Measurements from ENCODE around the gene COPS8. TPM values are rescaled to one million over a fixed set of nuclear protein-coding genes. Genes with fewer than 3 reads are reported as not detected.
A peak's percentile ranks its signal among the peaks of the same experiment; 100 is the strongest.

COPS8 gene
- total RNA-seq, 3 donors from 2014 or later = 88.8 to 205 (median 103) TPM

DNA sequence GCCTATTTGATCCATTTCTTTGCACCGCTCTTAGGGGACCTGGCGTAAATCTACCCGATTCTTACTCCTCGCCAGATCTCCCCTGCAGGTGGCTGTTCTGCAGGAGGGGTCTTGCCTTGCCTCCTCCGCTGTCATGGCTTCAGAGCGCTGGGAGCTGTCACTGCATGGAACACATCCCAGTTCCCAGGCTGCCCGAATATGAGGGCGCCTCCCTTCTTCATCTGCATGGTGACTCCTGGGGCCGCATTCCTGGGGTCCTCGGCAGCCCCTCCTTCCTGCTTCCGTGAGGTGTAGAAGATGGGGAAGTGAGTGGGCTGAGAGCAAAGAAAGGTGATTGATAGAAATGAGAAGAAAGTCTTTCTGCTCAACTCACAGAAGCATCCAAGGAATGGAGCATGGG is 27.3 kb upstream of the COPS8 start:
- TF ChIP-seq, protein P1, sequence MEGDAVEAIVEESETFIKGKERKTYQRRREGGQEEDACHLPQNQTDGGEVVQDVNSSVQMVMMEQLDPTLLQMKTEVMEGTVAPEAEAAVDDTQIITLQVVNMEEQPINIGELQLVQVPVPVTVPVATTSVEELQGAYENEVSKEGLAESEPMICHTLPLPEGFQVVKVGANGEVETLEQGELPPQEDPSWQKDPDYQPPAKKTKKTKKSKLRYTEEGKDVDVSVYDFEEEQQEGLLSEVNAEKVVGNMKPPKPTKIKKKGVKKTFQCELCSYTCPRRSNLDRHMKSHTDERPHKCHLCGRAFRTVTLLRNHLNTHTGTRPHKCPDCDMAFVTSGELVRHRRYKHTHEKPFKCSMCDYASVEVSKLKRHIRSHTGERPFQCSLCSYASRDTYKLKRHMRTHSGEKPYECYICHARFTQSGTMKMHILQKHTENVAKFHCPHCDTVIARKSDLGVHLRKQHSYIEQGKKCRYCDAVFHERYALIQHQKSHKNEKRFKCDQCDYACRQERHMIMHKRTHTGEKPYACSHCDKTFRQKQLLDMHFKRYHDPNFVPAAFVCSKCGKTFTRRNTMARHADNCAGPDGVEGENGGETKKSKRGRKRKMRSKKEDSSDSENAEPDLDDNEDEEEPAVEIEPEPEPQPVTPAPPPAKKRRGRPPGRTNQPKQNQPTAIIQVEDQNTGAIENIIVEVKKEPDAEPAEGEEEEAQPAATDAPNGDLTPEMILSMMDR (IDR thresholded peaks at IDR 0.05) = no peak
- TF ChIP-seq POLR2A (IDR thresholded peaks at IDR 0.05) = no peak
- TF ChIP-seq POLR2AphosphoS5 (IDR thresholded peaks at IDR 0.05) = no peak
- H3K9me3 ChIP-seq = no peaks in the 10 kb centered on the region
- H3K36me3 ChIP-seq = no peaks in the 10 kb centered on the region
- H3K4me3 ChIP-seq = no peak overlapping the region
- H3K4me1 ChIP-seq = peaks cover 0 to 9% of the 10 kb centered on the region in 2 donors
- H3K27ac ChIP-seq = no peak overlapping the region
- H3K27me3 ChIP-seq = no peaks in the 10 kb centered on the region
- DNase-seq (ENCODE audit: low spot score in 2 of 2) = no peak
- intact Hi-C loops (cut with DNase I; ENCODE audit: low total_unique reads) = no loop called here

DNA sequence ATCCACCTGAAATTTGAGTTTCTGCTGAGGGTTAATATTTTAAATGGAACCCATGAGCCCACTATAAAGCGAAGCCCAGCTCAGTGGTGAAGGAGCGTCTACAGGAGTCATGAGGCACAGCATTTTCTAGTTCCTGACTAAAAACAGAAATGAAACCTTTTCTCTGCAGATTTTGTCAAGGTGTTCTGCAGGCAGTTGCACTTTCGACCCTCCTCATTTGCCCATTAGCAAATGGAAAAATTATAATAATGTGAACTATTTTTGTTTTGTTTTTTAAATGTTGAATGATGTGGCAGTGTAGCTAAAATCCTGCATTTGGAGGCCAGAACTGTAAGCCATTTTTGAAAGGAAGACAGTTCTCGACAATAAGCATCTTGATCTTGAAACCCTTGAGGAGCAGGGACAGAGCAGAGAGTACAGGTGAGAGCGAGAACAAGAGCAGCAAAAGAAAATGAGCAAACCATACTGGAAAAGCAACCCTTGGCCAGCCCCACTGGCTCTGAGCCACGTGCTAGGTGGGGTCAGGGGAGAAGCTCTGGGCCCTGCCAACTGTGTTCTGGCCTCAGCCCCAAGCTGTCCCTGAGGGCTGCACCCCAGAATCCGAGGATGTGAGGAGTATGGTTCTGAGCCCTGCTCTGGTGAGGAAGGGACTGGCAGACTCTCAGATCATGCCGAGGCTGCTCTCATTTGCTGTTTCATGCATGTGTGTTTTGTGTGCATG is 26.4 kb upstream of the COPS8 start:
- peak overlapping the region in 1 of 2 donors; percentile 32 for H3K27ac ChIP-seq
- no peak for DNase-seq (ENCODE audit: low spot score in 2 of 2)
- H3K9me3 ChIP-seq = no peaks in the 10 kb centered on the region
- H3K4me1 ChIP-seq = peaks cover 0 to 9% of the 10 kb centered on the region in 2 donors
- H3K27me3 ChIP-seq = no peaks in the 10 kb centered on the region
- H3K4me3 ChIP-seq = no peak overlapping the region
- intact Hi-C loops (cut with DNase I; ENCODE audit: low total_unique reads) = no loop called here
- no peaks in the 10 kb centered on the region for H3K36me3 ChIP-seq
- TF ChIP-seq POLR2AphosphoS5 (IDR thresholded peaks at IDR 0.05) (no peak), POLR2A (IDR thresholded peaks at IDR 0.05) (no peak)
- TF ChIP-seq, protein P1 (IDR thresholded peaks at IDR 0.05) = no peak

DNA sequence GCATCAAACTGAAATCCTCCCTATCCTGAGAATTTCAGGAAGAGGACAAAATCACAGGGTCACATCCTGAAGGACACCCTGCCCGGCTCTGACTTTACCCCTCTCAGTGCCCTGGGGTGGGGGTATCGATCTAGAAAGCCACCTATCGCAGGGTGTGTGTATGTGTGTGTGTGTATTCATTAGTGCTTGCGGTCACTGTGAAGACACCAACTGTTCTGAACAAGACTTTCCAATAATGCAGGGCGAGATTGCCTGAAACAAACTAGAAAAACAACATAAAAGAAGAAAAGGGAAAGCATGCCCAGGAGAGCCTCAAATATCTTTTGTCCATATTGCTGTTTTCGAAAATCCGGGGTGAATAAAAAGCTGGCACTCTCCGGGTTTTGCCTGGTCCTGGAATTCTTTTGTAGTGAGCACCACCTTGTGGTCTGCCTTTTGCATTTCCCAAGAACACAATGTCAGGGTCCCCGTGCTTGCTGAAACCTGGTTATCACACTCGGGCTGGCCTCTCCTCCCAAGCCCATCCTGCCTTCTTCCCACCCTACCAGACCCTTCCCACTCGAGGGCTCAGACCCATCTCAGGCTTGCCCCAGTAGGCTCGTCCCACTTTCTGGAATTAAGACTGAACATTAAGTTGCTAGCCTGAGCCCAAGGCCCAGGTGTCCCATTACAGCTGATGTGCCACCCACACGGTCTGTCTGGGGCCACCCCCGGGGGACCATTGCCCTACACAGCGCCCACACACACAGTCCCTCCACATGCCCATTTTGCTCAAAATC is 25.0 kb upstream of the COPS8 start:
- Histone ChIP-seq H3K36me3 (no peaks in the 10 kb centered on the region), H3K4me3 (peak overlapping the region in 2 of 3 donors; percentile 1 to 9), H3K9me3 (no peaks in the 10 kb centered on the region), H3K4me1 (peaks cover 0 to 9% of the 10 kb centered on the region in 2 donors), H3K27ac (no peak overlapping the region), H3K27me3 (no peaks in the 10 kb centered on the region)
- intact Hi-C loops (cut with DNase I; ENCODE audit: low total_unique reads) = loop anchor here (10.0 kb wide), 1 partner anchor 706 kb away; no protein-coding TSS in a partner anchor
- no peak for TF ChIP-seq POLR2A (IDR thresholded peaks at IDR 0.05)
- TF ChIP-seq, protein P1 (IDR thresholded peaks at IDR 0.05) = peak; percentile 43 to 77 (median 75)
- DNase-seq (ENCODE audit: low spot score in 2 of 2) = peak in 1 of 2 donors; percentile 45

DNA sequence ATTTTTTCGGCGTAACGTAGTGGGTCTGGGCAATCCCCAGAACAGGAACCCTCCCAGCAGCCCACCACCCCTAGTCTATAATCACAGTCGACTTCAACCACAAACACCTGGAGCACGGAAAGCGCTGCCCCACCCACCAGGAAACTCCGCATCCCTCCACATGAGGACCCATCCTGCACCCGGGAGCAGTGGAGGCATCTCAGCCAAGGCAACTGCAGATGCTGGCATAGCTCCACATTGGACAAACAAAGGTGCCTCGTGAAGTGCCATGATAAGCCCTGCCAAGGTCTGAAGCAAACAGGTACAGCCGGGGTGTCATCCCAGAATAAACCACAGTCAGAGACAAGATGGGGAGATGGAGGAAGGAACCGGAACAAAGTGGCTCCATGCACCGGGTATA is 24.3 kb upstream of the COPS8 start:
- TF ChIP-seq POLR2A (IDR thresholded peaks at IDR 0.05) = no peak
- TF ChIP-seq, protein P1 (IDR thresholded peaks at IDR 0.05) = no peak
- TF ChIP-seq POLR2AphosphoS5 (IDR thresholded peaks at IDR 0.05) = no peak
- intact Hi-C loops (cut with DNase I; ENCODE audit: low total_unique reads) = loop anchor here (10.0 kb wide), 1 partner anchor 707 kb away; no protein-coding TSS in a partner anchor
- no peak overlapping the region for H3K4me3 ChIP-seq

DNA sequence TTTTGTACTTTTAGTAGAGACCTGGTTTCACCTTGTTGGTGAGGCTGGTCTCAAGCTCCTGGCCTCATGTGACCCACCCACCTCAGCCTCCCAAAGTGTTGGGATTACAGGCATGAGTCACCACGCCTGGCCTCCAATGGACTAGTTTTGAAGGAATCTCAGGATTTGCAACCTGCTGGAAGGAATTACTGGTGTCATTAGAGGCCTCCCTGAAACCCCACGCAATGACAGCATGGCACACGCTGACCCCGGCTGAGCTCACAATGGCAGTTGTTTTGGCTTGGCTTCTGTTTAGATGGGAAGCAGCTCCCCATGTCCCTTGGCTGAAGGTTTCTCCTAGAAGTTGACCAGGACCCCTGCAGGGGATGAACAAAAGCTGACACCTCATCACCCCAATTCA is 23.1 kb upstream of the COPS8 start:
- no peaks in the 10 kb centered on the region for H3K36me3 ChIP-seq
- peaks cover 0 to 9% of the 10 kb centered on the region in 2 donors for H3K4me1 ChIP-seq
- DNase-seq (ENCODE audit: low spot score in 2 of 2) = no peak
- intact Hi-C loops (cut with DNase I; ENCODE audit: low total_unique reads) = loop anchor here (10.0 kb wide), 1 partner anchor 708 kb away; no protein-coding TSS in a partner anchor
- H3K4me3 ChIP-seq = no peak overlapping the region
- no peak overlapping the region for H3K27ac ChIP-seq
- H3K9me3 ChIP-seq = no peaks in the 10 kb centered on the region
- H3K27me3 ChIP-seq = no peaks in the 10 kb centered on the region
- TF ChIP-seq POLR2A (IDR thresholded peaks at IDR 0.05) (no peak), POLR2AphosphoS5 (IDR thresholded peaks at IDR 0.05) (no peak)
- TF ChIP-seq, protein P1 (IDR thresholded peaks at IDR 0.05) = no peak

More for the DNA sequence above, 24.3 kb upstream of the COPS8 start:
- Histone ChIP-seq H3K36me3 (no peaks in the 10 kb centered on the region), H3K27me3 (no peaks in the 10 kb centered on the region), H3K9me3 (no peaks in the 10 kb centered on the region), H3K27ac (no peak overlapping the region), H3K4me1 (peaks cover 0 to 9% of the 10 kb centered on the region in 2 donors)
- no peak for DNase-seq (ENCODE audit: low spot score in 2 of 2)

Measured in breast epithelium (tissue), 4 donors.